HG03025 (cell line): ENCODE results near the gene MACROD2.
"Not testable (repeated sequence)": the region's sequence is repeated elsewhere in the genome, so short reads cannot be mapped to it uniquely, and the experiment has no call there.

Experiments
- ATAC-seq: cut with Tn5 transposase; IDR thresholded peaks from one replicate; pipeline ENCODE4 v1.9.1; 2021; ENCODE audit warnings: mild to moderate bottlenecking, moderate library complexity; ENCODE audit not compliant: unreplicated experiment, low FRiP score

MACROD2 gene

DNA sequence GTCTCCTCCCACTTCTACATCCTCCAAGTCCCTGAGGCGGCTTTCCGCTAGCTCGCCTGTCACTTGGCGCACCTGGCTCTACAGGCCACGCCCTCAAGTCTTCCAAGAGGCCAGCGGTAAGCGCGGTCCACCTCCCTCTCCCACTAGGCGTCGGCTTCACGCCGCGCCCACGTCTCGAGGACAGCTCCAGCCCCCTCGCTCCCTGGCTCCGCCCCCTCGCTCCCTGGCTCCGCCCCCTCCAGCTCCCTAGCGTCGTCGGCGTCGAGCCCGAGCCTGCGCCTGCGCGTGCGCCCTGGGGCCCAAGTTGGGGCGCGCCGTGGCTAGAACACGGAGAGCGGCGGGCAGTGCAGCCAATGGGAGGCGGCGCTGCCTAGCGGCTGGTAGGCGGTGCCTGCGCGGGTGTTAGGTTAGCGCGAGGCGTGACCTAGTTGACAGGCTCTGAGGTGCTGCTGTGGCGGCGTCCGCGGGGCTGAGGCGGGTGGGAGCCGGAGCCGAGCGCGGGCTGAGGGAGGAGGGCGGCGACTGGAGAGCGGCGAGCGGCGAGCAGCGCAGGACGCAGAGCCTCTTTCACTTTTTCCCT, at the start of gene MACROD2:
Gene MACROD2 (plus strand): TSS at position 431 of the 580 bp plus-strand sequence.
- no peak for ATAC-seq

DNA sequence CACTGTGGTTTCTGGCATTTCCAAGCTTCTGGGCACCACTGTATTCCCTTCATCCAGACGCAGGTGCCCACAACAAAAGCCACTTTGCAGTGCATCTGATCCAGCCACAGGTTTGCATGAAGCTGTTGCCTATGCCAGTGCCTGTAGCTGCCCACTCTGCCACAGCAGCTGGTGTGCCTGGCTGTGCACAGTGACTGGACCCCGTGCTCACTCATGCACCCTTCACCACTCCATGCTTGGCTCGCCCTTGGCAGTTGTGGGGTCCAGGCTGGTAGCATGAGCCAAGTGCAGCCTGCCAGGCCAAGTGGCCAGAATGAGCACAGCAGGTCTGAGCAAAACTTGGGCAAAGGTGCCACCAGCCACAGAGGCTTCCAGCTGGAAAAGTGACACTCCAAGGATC, 47.6 kb upstream of the MACROD2 start:
- no peak for ATAC-seq

DNA sequence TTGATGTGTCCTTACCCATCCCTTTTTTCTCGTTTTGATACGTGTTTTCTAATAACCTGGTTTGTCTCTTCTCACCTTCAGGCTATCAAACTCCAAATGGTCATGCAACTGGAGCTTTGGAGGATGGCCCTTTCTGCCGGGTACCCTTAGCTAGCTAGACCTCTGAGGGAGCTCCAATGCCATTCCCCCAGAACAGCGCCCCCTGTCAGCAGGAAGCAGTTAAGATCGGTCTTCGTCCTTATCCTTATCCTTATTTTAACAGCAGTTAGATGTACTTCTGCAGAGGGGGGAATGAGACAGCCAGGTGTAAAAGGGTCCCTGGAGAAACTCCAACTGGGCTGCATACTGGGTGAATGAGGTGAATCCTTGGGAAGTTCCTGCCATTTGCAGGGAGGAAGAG, 42.1 kb upstream of the MACROD2 start:
- no peak for ATAC-seq

DNA sequence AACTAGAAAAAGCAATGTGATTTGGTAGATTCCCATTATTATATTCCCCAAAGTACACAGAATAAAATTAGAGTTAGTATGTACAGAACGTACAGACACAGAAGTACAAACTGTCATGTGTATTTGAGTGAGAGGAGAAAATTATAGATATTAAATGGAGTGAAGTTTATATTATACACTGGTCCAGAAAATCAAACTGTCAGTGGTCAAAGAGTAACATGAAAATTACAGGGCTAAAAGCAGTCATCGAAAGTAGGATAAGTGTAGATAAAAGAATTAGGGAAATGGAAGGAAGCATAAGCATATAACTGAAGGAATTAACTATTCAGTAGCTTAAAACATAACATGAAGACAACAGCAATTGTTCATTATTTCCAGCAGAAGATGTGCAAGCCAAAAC, 35.2 kb upstream of the MACROD2 start:
- no peak for ATAC-seq

DNA sequence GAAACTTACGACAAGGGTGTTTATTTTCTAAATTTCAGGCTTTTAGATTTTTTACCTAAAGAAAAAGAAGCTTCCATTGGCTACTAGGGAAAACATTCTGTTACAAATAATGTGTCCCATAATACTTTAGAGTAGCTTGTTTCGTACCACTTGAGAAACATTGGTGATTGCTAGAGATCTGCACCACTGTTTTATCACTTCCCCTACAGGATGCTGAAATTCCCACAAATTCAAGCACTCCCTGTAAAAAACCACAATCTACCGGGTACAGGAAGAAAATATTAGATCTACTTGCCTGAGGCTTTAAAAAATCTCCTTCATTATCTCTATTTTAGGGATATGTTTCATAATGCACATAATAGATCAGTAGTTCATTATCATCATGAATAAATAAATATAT, 34.8 kb upstream of the MACROD2 start:
- no peak for ATAC-seq

DNA sequence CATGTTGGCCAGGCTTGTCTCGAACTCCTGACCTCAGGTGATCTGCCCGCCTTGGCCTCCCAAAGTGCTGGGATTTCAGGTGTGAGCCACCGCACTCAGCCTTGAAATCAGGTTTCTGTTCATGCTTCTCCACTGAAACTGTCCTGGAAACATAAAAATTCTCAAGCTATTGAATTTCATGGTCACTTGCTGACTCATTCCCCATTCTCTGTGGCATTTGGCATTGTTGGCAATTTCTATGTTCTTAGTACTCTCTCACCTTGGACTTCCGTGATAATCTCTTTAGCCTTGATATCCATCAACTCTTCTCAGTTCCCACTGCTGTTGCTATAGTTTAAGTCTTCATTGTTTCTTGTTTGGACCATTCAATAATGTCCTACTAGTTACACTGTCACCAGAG, 11.1 kb upstream of the MACROD2 start:
- no peak for ATAC-seq

DNA sequence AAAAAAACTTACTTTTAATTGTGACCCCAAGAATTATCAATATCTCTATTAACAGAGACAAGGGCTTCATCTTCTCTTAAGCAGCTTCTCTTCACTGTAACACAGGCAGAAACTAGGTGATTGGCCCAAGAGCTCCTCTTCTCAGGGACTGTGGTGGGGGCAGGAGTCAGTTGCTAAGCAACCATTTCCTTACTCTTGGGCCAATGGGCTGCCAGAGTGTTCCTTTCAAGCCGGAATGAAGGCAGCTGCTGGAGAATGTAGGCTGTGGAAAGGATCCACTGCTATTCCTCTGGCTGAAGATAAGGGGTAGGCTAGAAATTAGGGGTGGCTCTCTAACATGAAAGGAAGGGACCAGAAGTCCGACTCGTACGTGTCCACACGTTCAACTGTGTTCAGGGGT, 4.9 kb upstream of the MACROD2 start, which contains the start of gene SEL1L2:
Gene SEL1L2 (minus strand): TSS at position 150 of the 400 bp plus-strand sequence. CDS start 80 bp downstream, at position 70.
- no peak for ATAC-seq

DNA sequence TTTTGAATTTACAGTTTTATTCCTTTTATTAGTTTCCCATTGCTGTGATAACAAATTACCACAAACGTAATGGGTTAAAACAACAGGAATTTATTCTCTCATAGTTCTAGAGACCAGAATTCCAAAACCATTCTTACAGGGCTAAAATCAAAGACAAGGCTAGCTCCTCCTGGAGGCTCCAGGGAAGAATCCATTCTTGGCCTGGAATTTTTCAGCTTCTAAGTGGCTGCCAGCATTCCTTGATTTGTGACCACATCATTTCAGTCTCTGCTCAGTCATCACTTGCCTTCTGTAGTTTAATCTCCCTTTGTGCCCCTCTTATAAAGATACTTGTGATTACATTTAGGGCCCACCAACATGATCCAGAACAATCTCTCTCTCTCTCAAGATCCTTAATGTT, 4.0 kb upstream of the MACROD2 start:
- ATAC-seq = no peak

DNA sequence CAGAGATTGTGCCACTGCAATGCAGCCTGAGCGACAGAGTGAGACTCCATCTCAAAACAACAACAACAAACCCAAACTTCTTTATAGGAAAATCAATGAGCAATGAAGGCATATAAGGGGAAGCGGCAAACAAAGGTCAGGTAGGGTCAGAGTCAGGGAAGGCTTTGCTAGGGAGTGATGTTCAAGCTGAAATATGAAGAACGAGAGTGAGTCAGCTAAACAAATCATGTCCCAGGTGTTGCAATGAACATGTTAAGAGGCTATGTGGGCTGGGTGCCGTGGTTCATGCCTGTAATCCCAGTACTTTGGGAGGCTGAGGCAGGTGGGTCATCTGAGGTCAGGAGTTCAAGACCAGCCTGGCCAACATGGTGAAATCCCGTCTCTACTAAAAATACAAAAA, 3.4 kb upstream of the MACROD2 start:
- not testable (repeated sequence) for ATAC-seq

DNA sequence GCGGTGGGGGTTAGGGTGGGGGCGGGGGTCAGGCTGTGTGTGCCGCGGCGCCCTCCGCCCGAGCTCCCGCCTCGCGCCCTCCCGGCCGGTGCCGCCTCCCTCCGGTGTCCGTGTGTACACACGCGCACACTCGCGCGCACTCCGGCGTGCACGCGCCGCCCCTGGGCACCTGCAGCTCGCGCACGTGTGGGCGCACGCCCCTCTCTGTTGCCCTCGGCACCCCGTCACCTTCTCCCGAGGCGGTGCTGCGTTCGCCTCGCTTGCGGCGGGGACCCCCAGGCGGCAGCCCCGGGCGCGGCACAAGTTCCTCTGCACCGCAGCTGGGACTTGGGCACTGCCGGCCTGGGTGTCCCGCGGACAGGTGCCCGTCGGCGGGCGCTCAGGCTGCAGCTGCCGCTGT, 525 bp downstream of the MACROD2 start:
- ATAC-seq = no peak

DNA sequence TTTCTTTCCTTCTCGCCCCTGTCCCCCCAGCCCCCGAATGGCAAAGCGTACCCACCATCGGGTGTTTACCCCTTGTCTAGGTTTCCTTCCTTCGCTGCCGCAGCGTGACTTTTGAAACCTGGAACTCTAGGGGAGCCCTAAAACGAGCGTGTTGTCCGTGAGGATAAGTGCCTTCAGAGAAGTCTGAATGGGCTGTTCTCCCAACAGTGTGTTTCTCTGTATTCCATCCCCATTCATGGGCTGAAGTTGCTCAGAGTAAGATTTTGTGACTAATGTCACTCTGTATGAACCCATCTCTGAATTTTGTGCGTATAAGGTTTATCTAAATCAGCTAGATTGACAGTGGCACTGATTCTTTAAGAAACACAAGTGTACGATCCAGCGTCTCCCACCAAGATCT, 949 bp downstream of the MACROD2 start:
- ATAC-seq = no peak

DNA sequence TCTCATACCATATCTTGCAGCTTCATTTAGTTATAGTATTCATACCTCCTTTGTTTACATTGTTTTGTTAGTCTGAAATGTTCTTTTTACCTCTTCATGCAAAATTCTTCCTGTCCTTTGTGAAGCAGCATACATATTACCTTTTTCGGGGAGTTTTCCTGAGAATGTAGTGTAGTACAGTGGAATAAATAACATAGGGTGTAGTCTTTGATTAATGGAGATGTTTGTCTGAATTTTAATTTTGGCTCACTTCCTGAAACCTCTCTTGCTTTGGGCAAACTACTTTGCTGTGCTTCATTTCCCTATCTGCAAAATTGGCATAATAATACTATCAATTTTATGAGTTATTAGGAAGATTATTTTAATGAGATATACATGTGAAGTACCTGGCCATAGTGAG, 5.6 kb downstream of the MACROD2 start:
- no peak for ATAC-seq

DNA sequence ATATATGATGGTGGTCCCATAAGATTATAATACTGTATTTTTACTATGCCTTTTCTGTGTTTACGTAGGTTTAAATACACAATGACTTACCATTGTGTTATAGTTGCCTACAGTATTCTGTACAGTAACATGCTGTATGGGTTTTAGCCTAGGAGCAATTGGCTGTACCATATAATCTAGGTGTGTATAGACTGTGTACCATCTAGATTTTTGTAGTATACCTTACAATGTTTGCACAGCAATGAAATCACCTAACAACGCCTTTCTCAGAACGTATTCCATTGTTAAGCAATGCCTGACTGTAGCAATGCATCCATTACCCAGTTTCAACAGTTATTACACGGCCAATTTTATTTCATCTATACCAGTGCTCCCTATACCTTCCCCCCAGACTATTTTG, 10.7 kb downstream of the MACROD2 start:
- ATAC-seq = no peak

DNA sequence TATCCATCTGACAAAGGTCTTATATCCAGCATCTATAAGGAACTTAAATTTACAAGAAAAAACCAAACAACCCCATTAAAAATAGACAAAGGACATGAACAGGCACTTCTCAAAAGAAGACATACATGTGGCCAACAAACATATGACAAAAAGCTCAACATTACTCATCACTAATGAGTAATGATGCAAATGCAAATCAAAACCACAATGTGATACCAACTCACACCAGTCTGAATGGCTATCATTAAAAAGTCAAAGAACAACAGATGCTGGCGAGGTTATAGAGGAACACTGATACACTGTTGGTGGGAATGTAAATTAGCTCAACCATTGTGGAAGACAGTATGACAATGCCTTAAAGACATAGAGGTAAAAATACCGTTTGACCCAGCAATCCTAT, 13.9 kb downstream of the MACROD2 start:
- no peak for ATAC-seq

DNA sequence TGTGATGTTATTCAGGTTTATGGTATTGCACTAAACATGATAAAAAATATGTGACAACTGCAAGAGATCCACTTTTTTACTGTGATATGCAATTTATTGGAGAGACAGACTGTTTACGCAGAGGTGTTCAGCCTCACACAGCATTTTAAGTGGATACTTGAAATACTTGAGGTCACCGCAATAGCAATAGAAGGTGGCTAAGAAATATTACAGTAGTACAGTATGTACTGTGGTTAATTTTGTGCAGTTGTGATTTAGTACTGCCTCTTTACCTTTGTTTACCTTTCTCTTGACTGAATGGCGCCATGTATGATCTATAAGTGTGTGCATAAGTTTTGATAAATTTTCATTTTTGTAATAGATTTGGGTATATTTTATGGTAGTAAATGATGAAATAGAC, 17.4 kb downstream of the MACROD2 start:
- ATAC-seq = no peak

DNA sequence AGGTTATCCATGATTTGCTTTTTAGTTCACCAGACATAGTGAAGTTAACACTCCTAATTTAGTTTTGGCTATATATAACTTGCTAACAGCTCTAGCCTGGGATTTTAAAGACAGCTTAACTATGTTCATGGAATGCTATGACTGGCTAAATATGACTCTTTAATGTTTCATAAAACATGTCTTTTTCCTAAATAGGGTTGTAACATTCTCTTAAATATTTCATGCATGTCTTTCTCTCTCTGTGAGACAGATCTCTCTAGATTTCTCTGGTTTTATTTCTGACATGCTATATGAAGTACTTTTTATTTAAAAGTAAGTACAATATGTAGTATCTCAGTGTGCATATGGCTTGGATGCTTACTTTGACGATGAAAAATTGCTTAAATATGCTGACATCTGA, 35.7 kb downstream of the MACROD2 start:
- ATAC-seq = no peak

DNA sequence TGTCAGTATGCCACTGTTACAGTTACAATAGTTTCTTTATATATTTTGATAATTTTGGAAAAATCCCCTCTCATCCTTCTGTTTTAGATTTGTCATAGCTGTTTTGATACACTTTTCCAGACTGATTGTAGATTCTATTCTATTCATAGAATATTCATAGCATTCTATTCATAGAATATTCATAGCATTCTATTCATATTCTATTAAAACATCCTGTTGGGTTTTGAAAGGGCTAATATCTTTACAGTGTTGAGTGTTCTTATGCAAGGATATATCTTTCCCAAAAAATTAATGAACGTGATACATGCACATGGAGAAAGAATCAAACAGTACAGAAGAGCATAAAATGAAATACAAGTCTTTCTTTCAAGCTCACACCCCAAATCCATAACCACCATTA, 38.0 kb downstream of the MACROD2 start:
- no peak for ATAC-seq

DNA sequence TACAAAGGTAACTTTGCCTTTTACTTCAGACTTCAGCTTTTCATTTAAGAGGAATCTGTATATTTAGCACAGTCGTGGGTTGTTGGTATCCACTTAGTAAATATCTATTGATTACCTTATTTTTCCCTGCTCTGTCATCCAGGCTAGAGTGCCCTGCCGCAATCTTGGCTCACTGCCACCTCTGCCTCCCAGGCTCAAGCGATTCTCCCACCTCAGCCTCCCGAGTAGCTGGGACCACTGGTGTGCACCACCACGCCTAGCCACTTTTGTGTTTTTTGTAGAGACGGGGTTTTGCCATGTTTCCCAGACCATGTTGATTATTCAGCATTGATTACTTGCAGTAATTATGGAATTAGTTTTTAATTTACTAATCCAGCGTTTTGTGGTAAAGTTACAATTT, 41.3 kb downstream of the MACROD2 start:
- no peak for ATAC-seq

DNA sequence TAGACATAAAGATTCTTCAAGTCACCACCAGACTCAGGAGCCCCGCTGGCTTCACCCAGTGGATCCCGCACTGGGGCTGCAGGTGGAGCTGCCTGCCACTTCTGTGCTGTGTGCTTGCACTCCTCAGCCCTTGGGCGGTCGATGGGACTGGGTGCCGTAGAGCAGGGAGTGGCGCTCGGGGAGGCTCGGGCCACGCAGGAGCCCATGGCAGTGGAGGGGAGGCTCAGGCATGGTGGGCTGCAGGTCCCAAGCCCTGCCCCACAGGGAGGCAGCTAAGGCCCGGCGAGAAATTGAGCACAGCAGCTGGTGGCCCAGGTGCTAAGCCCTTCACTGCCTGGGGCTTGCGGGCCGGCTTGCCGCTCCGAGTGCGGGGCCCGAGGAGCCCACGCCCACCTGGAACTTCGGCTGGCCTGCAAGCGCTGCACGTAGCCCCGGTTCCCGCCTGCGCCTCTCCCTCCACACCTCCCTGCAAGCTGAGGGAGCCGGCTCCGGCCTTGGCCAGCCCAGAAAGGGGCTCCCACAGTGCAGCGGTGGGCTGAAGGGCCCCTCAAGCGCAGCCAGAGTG, 49.5 kb downstream of the MACROD2 start:
- not testable (repeated sequence) for ATAC-seq

DNA sequence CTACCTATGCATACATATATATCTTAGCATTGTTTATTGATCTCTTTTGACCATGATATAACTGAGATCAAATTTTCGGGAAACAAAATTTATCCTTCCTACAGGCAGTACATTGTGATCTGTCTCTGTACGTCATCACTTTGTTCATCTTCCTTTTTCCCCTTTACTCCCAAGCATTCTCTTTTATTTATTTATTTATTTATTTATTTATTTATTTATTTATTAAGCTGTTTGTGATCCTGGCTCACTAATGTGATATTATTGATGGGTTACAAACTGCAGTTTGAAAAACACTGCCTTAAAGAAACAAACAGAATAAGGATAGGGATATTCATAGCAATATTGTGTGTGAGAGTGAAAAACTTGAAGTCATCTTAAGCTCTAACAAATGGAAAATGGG, 51.2 kb downstream of the MACROD2 start:
- ATAC-seq = no peak

DNA sequence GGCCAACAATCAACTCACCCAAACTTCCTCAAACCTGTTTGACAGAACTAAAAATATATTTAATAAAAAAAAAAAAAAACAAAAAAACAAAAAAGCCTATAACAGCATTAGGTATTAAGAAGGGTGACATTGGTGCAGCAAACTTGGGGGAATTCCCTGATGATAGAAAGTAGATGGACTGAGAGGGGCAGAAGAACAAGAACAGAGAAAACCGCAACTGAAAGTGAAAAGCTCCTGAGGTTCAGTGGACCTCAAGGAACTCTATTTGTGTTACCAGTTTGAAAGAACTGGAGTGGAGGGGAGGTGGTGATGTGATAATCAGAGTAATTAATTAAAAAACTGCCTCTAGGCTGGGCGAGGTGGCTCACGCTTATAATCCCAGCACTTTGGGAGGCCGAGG, 53.8 kb downstream of the MACROD2 start:
- ATAC-seq = peak; percentile 85

DNA sequence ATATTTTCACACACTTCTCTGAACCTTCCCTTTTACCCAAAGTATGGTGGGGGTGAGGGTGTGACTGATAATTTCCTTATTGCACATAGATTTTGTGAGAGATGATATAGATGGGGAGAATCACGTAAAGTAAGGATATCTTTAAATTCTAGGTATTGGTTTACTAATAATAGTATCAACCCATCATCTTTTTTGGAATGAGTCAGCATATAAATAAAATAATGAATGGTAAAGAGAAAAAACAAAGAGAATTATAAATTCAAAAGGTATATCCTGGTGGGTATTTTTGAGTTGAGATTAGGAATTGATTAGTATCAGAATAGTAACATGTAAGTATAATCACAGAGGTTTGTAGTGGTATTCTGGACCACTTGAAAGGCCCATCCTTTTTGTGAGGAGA, 56.1 kb downstream of the MACROD2 start:
- no peak for ATAC-seq
